ENCODE results near the gene OLA1. TPM values are rescaled to one million over a fixed set of nuclear protein-coding genes. Genes with fewer than 3 reads are reported as not detected.

Gene OLA1
- total and polyA plus RNA-seq, 2 of the 4 experiments (the other 2 are of a cell fraction): 54.7 to 71.2 TPM

GRCh38 chr2:174072069-174072468, 176.3 kb downstream of the OLA1 start:
- Histone ChIP-seq H3K4me2 (ENCODE audit: low read depth, low read length) (no peak overlapping the region), H3K14ac (replicated peaks; ENCODE audit: low read depth, low read length) (no peak overlapping the region), H3K27me3 (ENCODE audit: control insufficient read depth, insufficient read depth, low read length) (no peaks in the 10 kb centered on the region), H4K8ac (ENCODE audit: low read depth in 2 of 2, low read length in 2 of 2) (no peak overlapping the region), H4K91ac (ENCODE audit: insufficient read depth, low read depth, low read length) (no peak overlapping the region), H2BK20ac (ENCODE audit: low read depth, low read length) (no peak overlapping the region), H2AFZ (replicated peaks; ENCODE audit: low read length, poor library complexity) (no peak overlapping the region), H3K4me1 (ENCODE audit: control insufficient read depth, insufficient read depth, low read length) (no peaks in the 10 kb centered on the region), H4K20me1 (ENCODE audit: insufficient read depth, low read length) (no peaks in the 10 kb centered on the region), H3K23ac (ENCODE audit: low read depth, low read length) (no peak overlapping the region), H2BK15ac (ENCODE audit: low read depth, low read length) (no peak overlapping the region), H3K27ac (ENCODE audit: insufficient read depth, low read length) (no peak overlapping the region), H4K5ac (ENCODE audit: low read depth, low read length) (no peak overlapping the region), H2AK9ac (replicated peaks; ENCODE audit: low read depth, low read length, poor library complexity) (no peak overlapping the region), H3K9me3 (ENCODE audit: control insufficient read depth, insufficient read depth, low read length) (no peaks in the 10 kb centered on the region), H3K4me3 (ENCODE audit: insufficient read depth, low read depth, low read length) (no peak overlapping the region), H3K56ac (ENCODE audit: extremely low read depth, insufficient read depth, low read length) (no peak overlapping the region), H2BK5ac (ENCODE audit: low read depth, low read length, poor library complexity, severe bottlenecking) (no peak overlapping the region), H3K4ac (ENCODE audit: low read depth, low read length) (no peak overlapping the region), H3K36me3 (ENCODE audit: control insufficient read depth, insufficient read depth, low read length) (peaks cover 7% of the 10 kb centered on the region), H3K79me1 (ENCODE audit: low read depth in 1 of 2, low read length in 2 of 2) (no peaks in the 10 kb centered on the region; a peak in 1 of 4 replicates), H2AK5ac (ENCODE audit: low read depth, low read length) (no peak overlapping the region), H3K18ac (ENCODE audit: low read depth, low read length) (no peak overlapping the region), H2BK120ac (ENCODE audit: low read depth, low read length) (no peak overlapping the region), H3K9me1 (ENCODE audit: insufficient read depth, low read length) (peaks cover 3% of the 10 kb centered on the region), H3K9ac (ENCODE audit: low read depth, low read length) (no peak overlapping the region)
- POLR2A ChIA-PET (ENCODE audit: unreplicated experiment): no interaction called here
- DNase-seq (no peak), ATAC-seq (ENCODE audit: low read depth) (no peak)
- in situ Hi-C loops (cut with MboI; ENCODE audit: low sequenced_read_pairs) (loop anchor here (25.0 kb wide), 1 partner anchor 660 kb away; no protein-coding TSS in a partner anchor), intact Hi-C loops (cut with micrococcal nuclease) (no loop called here), dilution Hi-C loops (cut with HindIII; ENCODE audit: low sequenced_read_pairs, unreplicated experiment) (no loop called here)
- CTCF ChIA-PET: no interaction called here
- TF ChIP-seq FOS (IDR thresholded peaks at IDR 0.05; ENCODE audit: low read depth, low read length) (no peak), ELK1 (IDR thresholded peaks at IDR 0.05; ENCODE audit: borderline replicate concordance, low read depth, low read length) (no peak), RCOR1 (IDR thresholded peaks at IDR 0.05; ENCODE audit: insufficient replicate concordance, low read length) (no peak), RFX5 (IDR thresholded peaks at IDR 0.05; ENCODE audit: low read depth, low read length) (no peak), CHD1 (IDR thresholded peaks at IDR 0.05; ENCODE audit: low read depth, low read length) (no peak), BHLHE40 (IDR thresholded peaks at IDR 0.05; ENCODE audit: low read depth, low read length) (no peak), NFE2L2 (IDR thresholded peaks at IDR 0.05; ENCODE audit: low read depth, low read length) (no peak), RAD21 (IDR thresholded peaks at IDR 0.05; ENCODE audit: low read length) (no peak), USF2 (IDR thresholded peaks at IDR 0.05; ENCODE audit: low read depth, low read length) (no peak), MXI1 (IDR thresholded peaks at IDR 0.05; ENCODE audit: borderline replicate concordance, low read depth, low read length) (no peak), CTCF (conservative IDR thresholded peaks at IDR 0.05; ENCODE audit: low read depth, low read length) (no peak), MAFK (IDR thresholded peaks at IDR 0.05; ENCODE audit: low read depth, low read length) (no peak)
- whole genome bisulfite sequencing, 2 experiments (ENCODE audit: extremely low coverage in 2 of 2, insufficient read length in 1 of 2): no CpG with 5 or more reads among the region's 4 CpGs
- BruUV-seq (replicated peaks): no TSS peak

All from IMR-90 (cell line).